H1 (cell line): ENCODE results near the gene TRIM45. TPM values are rescaled to one million over a fixed set of nuclear protein-coding genes. Genes with fewer than 3 reads are reported as not detected.

Experiments used
- ASH2L ChIP-seq: fragments of 200-600, 300-600 bp; sonication (generic); IDR thresholded peaks from one replicate; pipeline ENCODE4 v1.7.1; 2017; ENCODE audit warnings: low read length
- CHD1 ChIP-seq: IDR thresholded peaks from 2 replicates; pipeline ENCODE4 v1.6.1; 2012; ENCODE audit warnings: low read depth, low read length, improper control_type of control experiment
- CHD2 ChIP-seq: IDR thresholded peaks from 2 replicates; pipeline ENCODE4 v1.6.1; 2012; ENCODE audit warnings: low read length, improper control_type of control experiment
- HDAC2 ChIP-seq, 2 experiments: fragments of 300-600 bp in 1 of 2; sonication (generic) in 1 of 2; IDR thresholded peaks; 2 replicates each; pipeline ENCODE4 v1.6.1; 2011 to 2012; ENCODE audit warnings: low read depth in 2 of 2, low read length in 2 of 2, mild to moderate bottlenecking in 2 of 2, moderate library complexity in 2 of 2, borderline replicate concordance in 1 of 2, inconsistent platforms in 1 of 2
- JUN ChIP-seq: IDR thresholded peaks from 2 replicates; pipeline ENCODE4 v1.6.1; 2011; ENCODE audit warnings: low read depth, mild to moderate bottlenecking, improper control_type of control experiment, low read length
- JUND ChIP-seq: IDR thresholded peaks from 2 replicates; pipeline ENCODE4 v1.6.1; 2011; ENCODE audit warnings: mild to moderate bottlenecking, improper control_type of control experiment, low read length
- KDM1A ChIP-seq: fragments of 200-600, 300-600 bp; sonication (generic); IDR thresholded peaks from 2 replicates; pipeline ENCODE4 v1.7.1; 2016; ENCODE audit warnings: mild to moderate bottlenecking, low read length, borderline replicate concordance
- KDM4A ChIP-seq: IDR thresholded peaks from one replicate; pipeline ENCODE4 v1.7.1; 2012; ENCODE audit warnings: low read depth, mild to moderate bottlenecking, moderate library complexity, low read length, inconsistent platforms; ENCODE audit not compliant: severe bottlenecking
- KDM5A ChIP-seq: fragments of 200-600 bp; IDR thresholded peaks from 2 replicates; pipeline ENCODE4 v1.7.1; 2012; ENCODE audit warnings: mild to moderate bottlenecking, low read length, inconsistent platforms, mixed read lengths
- TAF1 ChIP-seq: IDR thresholded peaks from 2 replicates; pipeline ENCODE4 v1.6.1; 2011; ENCODE audit warnings: mild to moderate bottlenecking, low read depth, low read length
- TCF12 ChIP-seq: IDR thresholded peaks from 2 replicates; pipeline ENCODE4 v1.6.1; 2011; ENCODE audit warnings: low read depth, mild to moderate bottlenecking, low read length
- polyA plus RNA-seq, 7 experiments: library from polyadenylated mRNA; depleted of rRNA in 3 of 7; stranded (reverse) in 5 of 7; unstranded in 2 of 7; fragments of >200 nt in 5 of 7; fragments of 200-250 nt in 2 of 7; gene quantifications; 1 replicate in 5 of 7; 2 replicates in 1 of 7; 4 replicates in 1 of 7; pipeline versions ENCODE4 v1.2.1 to v1.2.3, GENCODE V29; 2011 to 2013; ENCODE audit warnings: missing spikeins in 2 of 7, mixed read lengths in 2 of 7
- total RNA-seq: library from RNA; stranded (reverse); fragmentation: NEBNext Ultra II Directional; extraction: Animal tissue kit (Norgen Biotek cat#: 25700); gene quantifications from 2 replicates; pipeline ENCODE4 v1.2.1, GENCODE V29; 2021

TRIM45 gene
- total and polyA plus RNA-seq, 2 of the 8 experiments (the other 6 are each of a cell fraction or from before 2014, with no cell fraction given): 13.7 to 16.7 TPM

DNA sequence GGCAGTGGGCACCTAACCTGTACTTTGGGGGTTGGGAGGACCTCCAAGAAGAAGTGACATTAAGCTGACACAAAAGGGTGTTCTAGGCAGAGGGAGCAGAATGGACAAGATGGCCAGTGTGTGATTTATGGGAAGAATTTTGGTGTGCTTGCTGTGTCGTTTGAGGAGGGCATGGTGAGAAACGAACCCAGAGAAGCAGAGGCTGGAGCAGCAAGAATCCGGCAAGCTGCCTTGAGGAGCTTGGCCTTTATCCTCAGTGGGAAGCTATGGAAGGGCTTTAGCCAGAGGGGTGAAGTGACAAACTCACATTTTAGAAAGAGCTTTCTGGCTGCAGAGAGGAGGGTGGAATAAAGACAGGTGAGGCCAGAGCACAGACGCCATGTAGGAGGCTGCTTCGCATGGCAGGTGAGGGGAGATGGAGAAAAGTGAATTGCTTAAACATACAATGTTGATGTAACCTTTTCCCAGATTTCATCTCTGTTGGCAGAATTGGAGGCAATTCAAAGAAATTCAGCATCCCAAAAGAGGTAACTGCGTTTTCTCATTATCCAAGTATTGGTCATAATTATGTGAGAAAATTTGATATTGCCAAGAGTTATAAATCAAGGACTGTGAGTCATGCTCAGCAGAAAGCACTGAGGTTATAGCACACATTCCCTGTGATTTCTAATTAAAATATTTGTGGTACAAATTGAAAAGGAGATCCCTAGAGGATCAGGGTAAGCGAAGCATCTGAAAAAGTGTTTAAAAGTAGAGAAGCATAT is 26.5 kb downstream of the TRIM45 start (continued):
- no peak for TF ChIP-seq HDAC2 (IDR thresholded peaks at IDR 0.05; ENCODE audit: borderline replicate concordance in 1 of 2, low read depth in 2 of 2, low read length in 2 of 2)
- TF ChIP-seq JUN: no peak
- TF ChIP-seq CHD2: no peak
- TF ChIP-seq CHD1: no peak
- no peak for TF ChIP-seq JUND
- no peak for TF ChIP-seq KDM4A
- no peak for TF ChIP-seq ASH2L
- no peak for TF ChIP-seq TAF1
- TF ChIP-seq TCF12: no peak
- no peak for TF ChIP-seq KDM5A
- no peak for TF ChIP-seq KDM1A
